Transverse colon (tissue), 4 donors: ENCODE measurements around the gene MANBA.

Experiments used
- CTCF ChIP-seq, 5 experiments: fragments of 200-600 bp in 3 of 5; fragments of 450-650 bp in 2 of 5; sonication (generic) in 3 of 5; IDR thresholded peaks; 1 replicate in 2 of 5; 2 replicates in 3 of 5; pipeline ENCODE4 v1.5.1; 2016 to 2017; ENCODE audit warnings: antibody characterized with exemption in 5 of 5, inconsistent platforms in 3 of 5, mild to moderate bottlenecking in 2 of 5, moderate library complexity in 1 of 5
- POLR2A ChIP-seq: fragments of 450-650 bp; IDR thresholded peaks from one replicate; pipeline ENCODE4 v1.6.1; 2016; ENCODE audit warnings: antibody characterized with exemption, mild to moderate bottlenecking, moderate library complexity
- POLR2AphosphoS5 ChIP-seq, 3 donors: sonication (generic); formaldehyde crosslinking; IDR thresholded peaks; one replicate each; pipeline ENCODE4 v1.6.1; 2016; ENCODE audit warnings: antibody characterized with exemption in 3 of 3

- no peak for TF ChIP-seq CTCF (IDR thresholded peaks at IDR 0.05)
- TF ChIP-seq POLR2A: no peak
- no peak for TF ChIP-seq POLR2AphosphoS5 (IDR thresholded peaks at IDR 0.05)
These were observed 82.0 kb downstream of the MANBA start for GRCh38 chr4:102678695-102679335.
